Sigmoid colon (tissue), 7 donors: Measurements from ENCODE around the gene UBE2Q1. TPM values are rescaled to one million over a fixed set of nuclear protein-coding genes. Genes with fewer than 3 reads are reported as not detected.

Source experiments
- DNase-seq: peaks from one replicate; pipeline ENCODE4 v3.0.0-alpha.2; 2019
- H3K27ac ChIP-seq, 4 donors: fragments of 200-600 bp; sonication (generic); one replicate each; pipeline ENCODE4 v1.5.1; 2016 to 2019; ENCODE audit warnings: mild to moderate bottlenecking in 1 of 4
- H3K27me3 ChIP-seq, 3 donors: fragments of 200-600 bp; sonication (generic); one replicate each; pipeline ENCODE4 v1.5.1; 2019; ENCODE audit warnings: mild to moderate bottlenecking in 1 of 3
- H3K36me3 ChIP-seq, 4 donors: fragments of 200-600 bp; sonication (generic); one replicate each; pipeline ENCODE4 v1.5.1; 2016 to 2019
- H3K4me1 ChIP-seq, 4 donors: fragments of 200-600 bp; sonication (generic); one replicate each; pipeline ENCODE4 v1.5.1; 2017 to 2019
- H3K4me3 ChIP-seq, 4 donors: fragments of 200-600 bp; sonication (generic); one replicate each; pipeline ENCODE4 v1.5.1; 2017 to 2019; ENCODE audit warnings: mild to moderate bottlenecking in 2 of 4, moderate library complexity in 1 of 4
- H3K9me3 ChIP-seq, 4 donors: fragments of 200-600 bp in 3 of 4; sonication (generic) in 3 of 4; one replicate each; pipeline versions ENCODE4 v1.5.1 to v1.6.1; 2013 to 2019
- EP300 ChIP-seq, 4 donors: sonication (generic); formaldehyde crosslinking; IDR thresholded peaks; one replicate each; pipeline ENCODE4 v1.6.1; 2017; ENCODE audit warnings: antibody characterized with exemption in 4 of 4
- POLR2A ChIP-seq, 2 donors: fragments of 450-650 bp; IDR thresholded peaks; one replicate each; pipeline ENCODE4 v1.6.1; 2016; ENCODE audit warnings: antibody characterized with exemption in 2 of 2, mild to moderate bottlenecking in 2 of 2, moderate library complexity in 2 of 2
- POLR2AphosphoS5 ChIP-seq, 4 donors: sonication (generic); formaldehyde crosslinking; IDR thresholded peaks; one replicate each; pipeline ENCODE4 v1.6.1; 2017; ENCODE audit warnings: antibody characterized with exemption in 4 of 4
- WGBS, 2 donors: extraction: QIAGEN DNeasy Blood & Tissue Kit; methylation state at CpG; one replicate each; pipeline ENCODE4 v1.1.7; 2013; 5-methylcytosine and 5-hydroxymethylcytosine counted together
- intact Hi-C: fragments of 100-400 bp; cut with DNase I; formaldehyde crosslinking; loops from one replicate; pipeline ENCODE4 v1.15.1; 2023
- polyA plus RNA-seq, 3 donors: library from polyadenylated mRNA; stranded (reverse); fragments of 200-250 nt; gene quantifications; one replicate each; pipeline ENCODE4 v1.2.3, GENCODE V29; 2013
- total RNA-seq, 4 donors: library from RNA; depleted of rRNA; stranded (reverse); fragments of >200 nt; gene quantifications; one replicate each; pipeline ENCODE4 v1.1.0, GENCODE V29; 2016
- TF ChIP-seq, protein P1 (sequence below), 4 experiments: fragments of 450-650 bp in 3 of 4; fragments of 200-600 bp in 1 of 4; IDR thresholded peaks; one replicate each; pipeline ENCODE4 v1.5.1; 2016 to 2019; ENCODE audit warnings: antibody characterized with exemption in 4 of 4, mild to moderate bottlenecking in 3 of 4, moderate library complexity in 2 of 4
- donor health status: healthy with polysubstance abuse.
- donor health status: Bipolar disorder and iron deficiency.
- donor health status: healthy.

UBE2Q1 gene
- total and polyA plus RNA-seq, 7 donors, result 15.1 to 40.7 (median 18.9) TPM

DNA sequence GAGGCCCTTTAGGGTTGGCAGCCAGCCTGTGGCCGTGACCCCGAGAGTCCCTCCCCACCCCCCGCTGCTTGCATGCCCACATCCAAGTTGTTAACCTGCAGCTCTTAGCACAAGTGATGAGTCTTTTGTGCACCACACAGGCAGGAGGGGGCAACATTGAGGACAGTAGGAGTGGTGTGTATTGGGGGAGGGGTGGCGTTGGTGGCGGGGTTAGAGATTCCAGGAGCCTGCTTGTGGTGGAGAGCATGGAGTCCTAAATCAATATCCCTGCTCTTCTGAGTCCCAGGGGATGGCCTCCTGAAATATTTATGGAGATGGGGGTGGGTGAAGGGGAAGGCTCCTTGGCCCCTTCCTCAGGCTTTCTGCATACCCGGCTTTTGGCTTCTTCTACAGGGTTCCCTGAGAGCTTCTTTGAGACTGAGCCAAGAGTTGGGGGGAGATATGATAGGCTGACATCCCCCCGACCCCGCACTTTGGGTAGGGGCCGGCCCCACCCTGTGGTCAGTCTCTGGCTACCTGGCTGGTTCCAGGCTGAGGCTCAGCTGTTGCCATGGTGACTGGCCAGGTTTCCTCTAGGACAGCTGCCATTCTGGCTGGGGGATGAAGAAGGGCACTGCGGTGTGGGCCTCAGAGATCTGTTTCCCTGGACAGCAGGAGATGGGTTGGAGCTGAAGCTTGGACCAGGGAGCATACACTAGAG, 14.2 kb upstream of the UBE2Q1 start:
- Histone ChIP-seq H3K4me1 (peaks cover 0 to 7% (median 6%) of the 10 kb centered on the region in 4 donors), H3K36me3 (no peaks in the 10 kb centered on the region), H3K27ac (no peak overlapping the region), H3K9me3 (no peaks in the 10 kb centered on the region), H3K4me3 (no peak overlapping the region), H3K27me3 (peaks cover 0 to 12% (median 3%) of the 10 kb centered on the region in 3 donors)
- intact Hi-C loops, result no loop called here
- 76 to 79% methylated on average over 10 of the region's 10 CpGs for WGBS, 2 donors
- peak; percentile 56 for DNase-seq
- TF ChIP-seq POLR2A (IDR thresholded peaks at IDR 0.05), result no peak
- no peak for TF ChIP-seq POLR2AphosphoS5 (IDR thresholded peaks at IDR 0.05)
- TF ChIP-seq, protein P1, sequence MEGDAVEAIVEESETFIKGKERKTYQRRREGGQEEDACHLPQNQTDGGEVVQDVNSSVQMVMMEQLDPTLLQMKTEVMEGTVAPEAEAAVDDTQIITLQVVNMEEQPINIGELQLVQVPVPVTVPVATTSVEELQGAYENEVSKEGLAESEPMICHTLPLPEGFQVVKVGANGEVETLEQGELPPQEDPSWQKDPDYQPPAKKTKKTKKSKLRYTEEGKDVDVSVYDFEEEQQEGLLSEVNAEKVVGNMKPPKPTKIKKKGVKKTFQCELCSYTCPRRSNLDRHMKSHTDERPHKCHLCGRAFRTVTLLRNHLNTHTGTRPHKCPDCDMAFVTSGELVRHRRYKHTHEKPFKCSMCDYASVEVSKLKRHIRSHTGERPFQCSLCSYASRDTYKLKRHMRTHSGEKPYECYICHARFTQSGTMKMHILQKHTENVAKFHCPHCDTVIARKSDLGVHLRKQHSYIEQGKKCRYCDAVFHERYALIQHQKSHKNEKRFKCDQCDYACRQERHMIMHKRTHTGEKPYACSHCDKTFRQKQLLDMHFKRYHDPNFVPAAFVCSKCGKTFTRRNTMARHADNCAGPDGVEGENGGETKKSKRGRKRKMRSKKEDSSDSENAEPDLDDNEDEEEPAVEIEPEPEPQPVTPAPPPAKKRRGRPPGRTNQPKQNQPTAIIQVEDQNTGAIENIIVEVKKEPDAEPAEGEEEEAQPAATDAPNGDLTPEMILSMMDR (IDR thresholded peaks at IDR 0.05), result no peak
- no peak for TF ChIP-seq EP300 (IDR thresholded peaks at IDR 0.05)

DNA sequence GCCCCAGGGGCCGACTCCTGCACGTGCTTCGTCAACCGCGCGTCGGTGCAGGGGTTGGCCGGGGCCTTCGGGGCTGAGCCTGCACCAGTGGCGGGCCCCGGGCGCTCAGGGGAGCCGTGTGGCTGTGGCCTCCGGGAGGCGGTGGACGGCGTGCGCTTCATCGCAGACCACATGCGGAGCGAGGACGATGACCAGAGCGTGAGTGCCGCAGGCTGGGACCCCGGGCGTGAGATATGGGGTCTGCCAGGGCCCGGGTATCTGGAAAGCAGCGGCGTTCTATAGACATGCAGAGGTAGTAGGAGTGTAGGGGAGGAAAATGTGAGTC, 13.5 kb upstream of the UBE2Q1 start:
- Histone ChIP-seq H3K4me3 (no peak overlapping the region), H3K27ac (no peak overlapping the region), H3K36me3 (no peaks in the 10 kb centered on the region), H3K9me3 (no peaks in the 10 kb centered on the region), H3K27me3 (peaks cover 0 to 18% (median 9%) of the 10 kb centered on the region in 3 donors), H3K4me1 (peaks cover 0 to 10% (median 8%) of the 10 kb centered on the region in 4 donors)
- no peak for DNase-seq
- TF ChIP-seq POLR2A (IDR thresholded peaks at IDR 0.05) (no peak), EP300 (IDR thresholded peaks at IDR 0.05) (no peak), POLR2AphosphoS5 (IDR thresholded peaks at IDR 0.05) (no peak)
- TF ChIP-seq, protein P1 (IDR thresholded peaks at IDR 0.05), result no peak
- intact Hi-C loops, result no loop called here
- WGBS, 2 donors, result 95 to 96% methylated on average over 29 of the region's 29 CpGs

DNA sequence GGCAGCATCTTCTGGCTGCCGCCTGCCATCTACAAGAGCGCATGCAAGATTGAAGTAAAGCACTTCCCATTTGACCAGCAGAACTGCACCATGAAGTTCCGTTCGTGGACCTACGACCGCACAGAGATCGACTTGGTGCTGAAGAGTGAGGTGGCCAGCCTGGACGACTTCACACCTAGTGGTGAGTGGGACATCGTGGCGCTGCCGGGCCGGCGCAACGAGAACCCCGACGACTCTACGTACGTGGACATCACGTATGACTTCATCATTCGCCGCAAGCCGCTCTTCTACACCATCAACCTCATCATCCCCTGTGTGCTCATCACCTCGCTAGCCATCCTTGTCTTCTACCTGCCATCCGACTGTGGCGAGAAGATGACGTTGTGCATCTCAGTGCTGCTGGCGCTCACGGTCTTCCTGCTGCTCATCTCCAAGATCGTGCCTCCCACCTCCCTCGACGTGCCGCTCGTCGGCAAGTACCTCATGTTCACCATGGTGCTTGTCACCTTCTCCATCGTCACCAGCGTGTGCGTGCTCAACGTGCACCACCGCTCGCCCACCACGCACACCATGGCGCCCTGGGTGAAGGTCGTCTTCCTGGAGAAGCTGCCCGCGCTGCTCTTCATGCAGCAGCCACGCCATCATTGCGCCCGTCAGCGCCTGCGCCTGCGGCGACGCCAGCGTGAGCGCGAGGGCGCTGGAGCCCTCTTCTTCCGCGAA, 12.9 kb upstream of the UBE2Q1 start:
- TF ChIP-seq POLR2AphosphoS5 (IDR thresholded peaks at IDR 0.05) (no peak), POLR2A (IDR thresholded peaks at IDR 0.05) (no peak), EP300 (IDR thresholded peaks at IDR 0.05) (no peak)
- TF ChIP-seq, protein P1 (IDR thresholded peaks at IDR 0.05), result no peak
- DNase-seq, result no peak
- Histone ChIP-seq H3K27ac (no peak overlapping the region), H3K36me3 (no peaks in the 10 kb centered on the region), H3K9me3 (no peaks in the 10 kb centered on the region), H3K4me1 (peaks cover 0 to 10% (median 8%) of the 10 kb centered on the region in 4 donors), H3K27me3 (peaks cover 0 to 18% (median 9%) of the 10 kb centered on the region in 3 donors), H3K4me3 (no peak overlapping the region)
- 96 to 97% methylated on average over 59 of the region's 59 CpGs for WGBS, 2 donors
- intact Hi-C loops, result no loop called here

DNA sequence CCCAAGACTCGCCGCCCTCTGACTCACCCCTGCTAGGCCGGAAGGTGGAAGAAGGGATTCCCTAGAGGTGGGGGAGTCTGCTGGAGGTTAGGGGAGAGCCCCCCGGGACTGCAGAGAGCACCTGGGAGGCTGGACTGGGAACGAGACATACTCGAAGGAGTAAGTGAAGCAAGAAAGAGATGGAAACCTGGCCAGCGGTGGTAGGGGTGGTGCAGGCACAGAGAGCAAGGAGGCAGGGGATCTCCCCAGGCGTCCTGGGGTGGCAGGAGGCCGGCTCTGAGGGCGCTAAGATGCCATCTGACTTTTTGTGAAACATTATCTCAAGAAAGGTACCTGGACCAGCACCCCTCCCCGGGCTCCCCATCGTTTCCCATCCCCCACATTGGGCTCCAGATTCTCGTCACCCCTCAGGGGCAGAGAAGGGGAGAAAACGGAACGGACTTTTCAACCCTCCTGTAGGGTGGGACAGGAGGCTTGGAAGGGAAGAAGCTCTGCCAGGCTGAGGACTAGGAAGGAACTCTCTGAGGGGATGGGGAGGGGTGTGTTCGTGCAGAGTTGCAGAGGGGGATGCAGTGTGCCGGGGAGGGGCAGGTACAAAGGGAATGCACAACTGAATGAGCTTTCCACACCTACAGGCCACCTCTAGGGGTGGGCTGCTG, 9.8 kb upstream of the UBE2Q1 start:
- 36 to 37% methylated on average over 17 of the region's 17 CpGs for WGBS, 2 donors
- Histone ChIP-seq H3K4me1 (peaks cover 0 to 10% (median 8%) of the 10 kb centered on the region in 4 donors), H3K9me3 (no peaks in the 10 kb centered on the region), H3K36me3 (no peaks in the 10 kb centered on the region), H3K4me3 (peak overlapping the region in 1 of 4 donors; percentile 17), H3K27ac (no peak overlapping the region), H3K27me3 (peaks cover 0 to 18% (median 9%) of the 10 kb centered on the region in 3 donors)
- TF ChIP-seq EP300 (IDR thresholded peaks at IDR 0.05) (no peak), POLR2AphosphoS5 (IDR thresholded peaks at IDR 0.05) (no peak), POLR2A (IDR thresholded peaks at IDR 0.05) (no peak)
- TF ChIP-seq, protein P1 (IDR thresholded peaks at IDR 0.05), result no peak
- peak; percentile 50 for DNase-seq
- intact Hi-C loops, result no loop called here
